PC-3 (cell line): ENCODE data around the gene SLC25A47. TPM values are rescaled to one million over a fixed set of nuclear protein-coding genes. Genes with fewer than 3 reads are reported as not detected.

Experiments used
- ATAC-seq: fragments of 200-7000 bp; cut with Tn5 transposase; 2 replicates; pipeline ENCODE4 v1.9.1; 2020; ENCODE audit warnings: mild to moderate bottlenecking, moderate library complexity
- BruUV-seq: library from RNA; stranded (reverse); fragments of 400-500 nt; replicated peaks from 2 replicates; lab custom pipeline; 2021; lab: Mats Ljungman, UMichigan
- CTCF ChIA-PET: fragments of 300-600 bp; sonication (Branson Sonifier 250); formaldehyde crosslinking; loops from one replicate; lab custom pipeline; 2022; ENCODE audit warnings: antibody characterized with exemption; lab: Charles Lee
- POLR2A ChIA-PET: fragments of 300-600 bp; sonication (Branson Sonifier 250); formaldehyde crosslinking; loops from one replicate; lab custom pipeline; 2022; ENCODE audit warnings: antibody characterized with exemption; ENCODE audit not compliant: unreplicated experiment; lab: Charles Lee
- DNase-seq: peaks from one replicate; pipeline ENCODE4 v3.0.0-alpha.2; 2015
- H2AFZ ChIP-seq: fragments of 300-600 bp; sonication (generic); 2 replicates; pipeline ENCODE4 v1.6.0; 2016; ENCODE audit warnings: antibody characterized with exemption, low read length
- H3F3A ChIP-seq: fragments of 300-600 bp; sonication (generic); one replicate; pipeline ENCODE4 v1.6.0; 2017; ENCODE audit warnings: antibody characterized with exemption, low read length, control low read depth, mild to moderate bottlenecking; ENCODE audit not compliant: unreplicated experiment
- H3K27ac ChIP-seq: fragments of 300-600 bp; sonication (generic); 2 replicates; pipeline ENCODE4 v1.5.1; 2016; ENCODE audit warnings: mild to moderate bottlenecking, low read length
- H3K27me3 ChIP-seq: fragments of 300-600 bp; sonication (generic); 2 replicates; pipeline ENCODE4 v1.6.1; 2016; ENCODE audit warnings: low read length, mixed read lengths
- H3K36me3 ChIP-seq: fragments of 300-600 bp; sonication (generic); 2 replicates; pipeline ENCODE4 v1.6.1; 2016; ENCODE audit warnings: low read depth, mixed run types, low read length, mixed read lengths
- H3K4me1 ChIP-seq: fragments of 300-600 bp; sonication (generic); 2 replicates; pipeline ENCODE4 v1.5.1; 2016; ENCODE audit warnings: low read length; ENCODE audit not compliant: insufficient read depth
- H3K4me2 ChIP-seq: fragments of 300-600 bp; sonication (generic); 2 replicates; pipeline ENCODE4 v1.6.0; 2016; ENCODE audit warnings: low read length
- H3K4me3 ChIP-seq: fragments of 300-600 bp; sonication (generic); 2 replicates; pipeline ENCODE4 v1.5.1; 2016; ENCODE audit warnings: mild to moderate bottlenecking, low read length, mixed read lengths
- H3K79me2 ChIP-seq: fragments of 300-600 bp; sonication (generic); 2 replicates; pipeline ENCODE4 v1.6.1; 2017; ENCODE audit warnings: low read length, mixed read lengths
- H3K9ac ChIP-seq: fragments of 300-600 bp; sonication (generic); 2 replicates; pipeline ENCODE4 v1.6.0; 2016; ENCODE audit warnings: mild to moderate bottlenecking, low read length
- H3K9me2 ChIP-seq: fragments of 300-600 bp; sonication (generic); replicated peaks from 2 replicates; pipeline ENCODE4 v1.6.1; 2016; ENCODE audit warnings: mixed run types, low read length, mixed read lengths
- H3K9me3 ChIP-seq: fragments of 300-600 bp; sonication (generic); 2 replicates; pipeline ENCODE4 v1.6.1; 2016; ENCODE audit warnings: low read length, mixed read lengths
- H4K20me1 ChIP-seq: fragments of 300-600 bp; sonication (generic); 2 replicates; pipeline ENCODE4 v1.6.1; 2016; ENCODE audit warnings: low read length, mixed read lengths
- EZH2 ChIP-seq: fragments of 300-600 bp; sonication (generic); IDR thresholded peaks from one replicate; pipeline ENCODE4 v1.6.1; 2017; ENCODE audit warnings: antibody characterized with exemption, mild to moderate bottlenecking, low read length; ENCODE audit not compliant: unreplicated experiment
- EZH2phosphoT487 ChIP-seq: fragments of 300-600 bp; sonication (generic); IDR thresholded peaks from 2 replicates; pipeline ENCODE4 v1.6.1; 2018; ENCODE audit warnings: mild to moderate bottlenecking, antibody characterized with exemption, low read length, borderline replicate concordance
- intact Hi-C: fragments of 100-400 bp; cut with micrococcal nuclease; formaldehyde crosslinking; loops from 2 replicates; pipeline ENCODE4 v1.9.0; 2023
- total RNA-seq: library from RNA; depleted of rRNA; stranded (reverse); fragments of >200 nt; gene quantifications from 2 replicates; pipeline ENCODE4 v1.2.3, GENCODE V29; 2014
- TF ChIP-seq, protein P1 (sequence below): fragments of 300-600 bp; sonication (generic); conservative IDR thresholded peaks from 2 replicates; pipeline ENCODE4 v1.5.1; 2017; ENCODE audit warnings: antibody characterized with exemption, low read depth, mild to moderate bottlenecking, low read length

Gene SLC25A47
- total RNA-seq, 1 experiment from 2014 or later: 0.07 TPM

DNA sequence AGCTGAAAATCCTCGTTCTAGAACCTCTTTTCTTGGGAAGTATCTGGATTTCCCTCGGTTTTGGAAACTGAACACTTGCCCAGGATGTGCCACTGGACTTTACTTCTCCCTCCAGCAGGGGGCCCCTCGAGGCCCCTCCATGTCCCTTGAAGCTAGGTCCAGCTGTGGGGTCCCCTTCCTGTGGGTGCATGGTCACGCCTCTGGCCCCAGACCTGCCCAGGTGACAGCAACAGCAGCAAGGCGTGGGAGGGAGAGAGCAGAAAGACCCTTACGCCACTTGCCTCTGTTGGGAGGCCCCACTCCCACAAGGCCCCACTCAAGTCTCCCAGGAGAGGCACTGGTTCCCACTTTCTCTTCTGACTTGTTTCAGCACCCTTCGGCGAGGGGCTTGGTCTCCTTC, 20.0 kb upstream of the SLC25A47 start:
- no peak for ATAC-seq
- H3K9ac ChIP-seq: no peak overlapping the region

DNA sequence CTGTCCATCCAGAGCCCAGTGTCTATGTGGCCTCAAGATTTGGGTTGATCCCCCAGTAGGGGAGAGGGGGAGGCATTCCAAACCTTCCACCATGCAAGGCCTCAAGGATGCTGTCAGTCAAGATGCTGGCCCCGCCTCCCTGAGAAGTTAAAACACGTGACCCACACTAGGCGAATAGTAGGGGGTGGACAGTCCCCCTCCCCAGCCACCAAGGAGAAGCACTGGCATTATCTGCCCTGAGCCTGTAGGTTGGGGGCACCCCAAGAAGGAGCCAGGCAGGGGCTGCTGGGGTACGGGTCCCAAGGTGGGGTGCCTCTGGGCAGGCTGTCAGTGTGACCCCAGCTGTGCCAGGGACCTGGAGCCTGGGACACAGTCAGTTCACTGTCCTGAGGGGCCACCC, 19.2 kb upstream of the SLC25A47 start:
- BruUV-seq: no TSS peak
- no peaks in the 10 kb centered on the region for H3K9me2 ChIP-seq
- ChIA-PET POLR2A (no interaction called here), CTCF (interaction anchor here (0.5 kb wide), 1 partner anchor 285 kb away, joined by 3 read pairs; no protein-coding TSS in a partner anchor)
- no peaks in the 10 kb centered on the region for H3K27me3 ChIP-seq
- H3K4me2 ChIP-seq: no peak overlapping the region; the same call in 1 of the 2 replicates
- H3K79me2 ChIP-seq: peaks cover 17% of the 10 kb centered on the region
- H3K36me3 ChIP-seq: no peaks in the 10 kb centered on the region
- H4K20me1 ChIP-seq: peaks cover 9% of the 10 kb centered on the region; the same call in 1 of the 2 replicates
- no peak overlapping the region for H3K4me3 ChIP-seq
- H3K27ac ChIP-seq: no peak overlapping the region
- DNase-seq (no peak), ATAC-seq (no peak)
- H3K9ac ChIP-seq: no peak overlapping the region
- TF ChIP-seq, protein P1, sequence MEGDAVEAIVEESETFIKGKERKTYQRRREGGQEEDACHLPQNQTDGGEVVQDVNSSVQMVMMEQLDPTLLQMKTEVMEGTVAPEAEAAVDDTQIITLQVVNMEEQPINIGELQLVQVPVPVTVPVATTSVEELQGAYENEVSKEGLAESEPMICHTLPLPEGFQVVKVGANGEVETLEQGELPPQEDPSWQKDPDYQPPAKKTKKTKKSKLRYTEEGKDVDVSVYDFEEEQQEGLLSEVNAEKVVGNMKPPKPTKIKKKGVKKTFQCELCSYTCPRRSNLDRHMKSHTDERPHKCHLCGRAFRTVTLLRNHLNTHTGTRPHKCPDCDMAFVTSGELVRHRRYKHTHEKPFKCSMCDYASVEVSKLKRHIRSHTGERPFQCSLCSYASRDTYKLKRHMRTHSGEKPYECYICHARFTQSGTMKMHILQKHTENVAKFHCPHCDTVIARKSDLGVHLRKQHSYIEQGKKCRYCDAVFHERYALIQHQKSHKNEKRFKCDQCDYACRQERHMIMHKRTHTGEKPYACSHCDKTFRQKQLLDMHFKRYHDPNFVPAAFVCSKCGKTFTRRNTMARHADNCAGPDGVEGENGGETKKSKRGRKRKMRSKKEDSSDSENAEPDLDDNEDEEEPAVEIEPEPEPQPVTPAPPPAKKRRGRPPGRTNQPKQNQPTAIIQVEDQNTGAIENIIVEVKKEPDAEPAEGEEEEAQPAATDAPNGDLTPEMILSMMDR: no peak
- no peak for TF ChIP-seq EZH2phosphoT487
- TF ChIP-seq EZH2: no peak
- no peak overlapping the region for H2AFZ ChIP-seq
- H3F3A ChIP-seq: peaks cover 6% of the 10 kb centered on the region
- H3K9me3 ChIP-seq: no peaks in the 10 kb centered on the region
- intact Hi-C loops: loop anchor here (2.0 kb wide), 1 partner anchor 19 kb away; no protein-coding TSS in a partner anchor
- H3K4me1 ChIP-seq: peaks cover 33% of the 10 kb centered on the region

More for the DNA sequence above, 20.0 kb upstream of the SLC25A47 start:
- intact Hi-C loops: loop anchor here (2.0 kb wide), 1 partner anchor 18 kb away; no protein-coding TSS in a partner anchor
- Histone ChIP-seq H3K27me3 (no peaks in the 10 kb centered on the region), H4K20me1 (peaks cover 9% of the 10 kb centered on the region; the same call in 1 of the 2 replicates), H3K4me1 (peaks cover 33% of the 10 kb centered on the region), H3K79me2 (peaks cover 17% of the 10 kb centered on the region), H3K36me3 (no peaks in the 10 kb centered on the region), H3K9me3 (no peaks in the 10 kb centered on the region), H3K4me2 (peak overlapping the region; percentile 53), H3K4me3 (no peak overlapping the region), H2AFZ (no peak overlapping the region), H3F3A (peaks cover 6% of the 10 kb centered on the region), H3K9me2 (no peaks in the 10 kb centered on the region), H3K27ac (peak overlapping the region; percentile 49)
- no TSS peak for BruUV-seq
- POLR2A ChIA-PET: no interaction called here
- peak; percentile 21 for DNase-seq
- CTCF ChIA-PET: interaction anchor here (0.5 to 1.3 kb wide), 4 partner anchors 18 to 285 kb away, joined by 3 to 11 read pairs (median 8); no protein-coding TSS in a partner anchor
- TF ChIP-seq, protein P1: peak; percentile 81
- TF ChIP-seq EZH2: no peak

DNA sequence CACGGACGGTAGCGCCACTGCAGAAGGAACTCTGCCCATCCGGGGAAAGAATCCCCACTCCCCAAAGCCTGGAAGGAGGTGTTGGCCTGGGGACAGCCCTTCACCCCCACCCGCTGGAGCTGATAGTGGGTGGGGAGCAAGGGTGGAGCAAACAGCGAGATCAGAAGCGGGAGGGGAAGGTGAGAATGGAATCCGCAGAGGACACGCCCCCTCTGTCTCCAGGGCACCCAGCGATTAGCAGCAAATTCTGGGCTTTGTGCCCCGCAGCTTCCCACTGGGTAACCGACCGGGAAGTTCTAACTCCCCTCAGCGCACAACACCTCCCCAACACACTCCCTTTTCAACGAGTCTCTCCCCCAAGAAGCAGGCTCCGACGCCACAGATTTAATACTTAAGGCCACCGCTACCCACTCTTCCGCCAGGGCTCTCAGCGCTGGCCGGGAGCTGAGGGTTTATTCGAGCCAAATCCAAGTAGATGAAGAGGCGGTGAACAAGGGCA, 18.3 kb upstream of the SLC25A47 start:
- BruUV-seq: TSS peak; percentile 37
- Histone ChIP-seq H4K20me1 (peaks cover 9% of the 10 kb centered on the region; the same call in 1 of the 2 replicates), H3F3A (peaks cover 6% of the 10 kb centered on the region), H3K4me2 (peak overlapping the region; percentile 92), H2AFZ (peak overlapping the region; percentile 97), H3K27ac (no peak overlapping the region), H3K36me3 (no peaks in the 10 kb centered on the region), H3K9ac (peak overlapping the region; percentile 49; the same call in 1 of the 2 replicates), H3K4me3 (peak overlapping the region; percentile 88), H3K9me2 (no peaks in the 10 kb centered on the region), H3K4me1 (peaks cover 33% of the 10 kb centered on the region), H3K9me3 (no peaks in the 10 kb centered on the region), H3K27me3 (no peaks in the 10 kb centered on the region), H3K79me2 (peaks cover 17% of the 10 kb centered on the region)
- DNase-seq (peak; percentile 48), ATAC-seq (peak; percentile 10)
- CTCF ChIA-PET: interaction anchor here (0.6 to 0.8 kb wide), 2 partner anchors 134 to 701 kb away, joined by 3 to 5 read pairs; no protein-coding TSS in a partner anchor
- TF ChIP-seq EZH2 (no peak), EZH2phosphoT487 (no peak)
- TF ChIP-seq, protein P1: no peak
- intact Hi-C loops: no loop called here
- POLR2A ChIA-PET: no interaction called here
